H9 (cell line): Measurements from ENCODE around the gene STX5. TPM values are rescaled to one million over a fixed set of nuclear protein-coding genes. Genes with fewer than 3 reads are reported as not detected.
A peak's percentile ranks its signal among the peaks of the same experiment; 100 is the strongest.

ENCODE experiments used
- DNase-seq: peaks from one replicate; pipeline ENCODE4 v3.0.0-alpha.2; 2017
- H2AFZ ChIP-seq: one replicate; pipeline ENCODE4 v1.6.1; 2013; ENCODE audit warnings: mild to moderate bottlenecking, low read length, control low read depth, moderate library complexity
- H2AK5ac ChIP-seq: 2 replicates; pipeline ENCODE4 v1.6.1; 2013; ENCODE audit warnings: low read length, control low read depth, mixed read lengths; ENCODE audit not compliant: insufficient read length
- H2BK120ac ChIP-seq: one replicate; pipeline ENCODE4 v1.6.1; 2013; ENCODE audit warnings: low read depth, mild to moderate bottlenecking, low read length, control low read depth, inconsistent platforms; ENCODE audit not compliant: poor library complexity, severe bottlenecking
- H2BK12ac ChIP-seq: 2 replicates; pipeline ENCODE4 v1.6.1; 2013; ENCODE audit warnings: low read length, control low read depth, mixed read lengths, low read depth; ENCODE audit not compliant: insufficient read length
- H2BK15ac ChIP-seq: 2 replicates; pipeline ENCODE4 v1.6.1; 2013; ENCODE audit warnings: low read depth, low read length, control low read depth
- H2BK20ac ChIP-seq: one replicate; pipeline ENCODE4 v1.6.1; 2013; ENCODE audit warnings: low read depth, mild to moderate bottlenecking, low read length, control low read depth, inconsistent platforms; ENCODE audit not compliant: poor library complexity, severe bottlenecking
- H2BK5ac ChIP-seq: 2 replicates; pipeline ENCODE4 v1.6.1; 2013; ENCODE audit warnings: low read length, control low read depth, mixed read lengths; ENCODE audit not compliant: insufficient read length
- H3K14ac ChIP-seq: 2 replicates; pipeline ENCODE4 v1.6.1; 2013; ENCODE audit warnings: low read length, control low read depth; ENCODE audit not compliant: insufficient read depth
- H3K18ac ChIP-seq: 2 replicates; pipeline ENCODE4 v1.6.1; 2013; ENCODE audit warnings: low read depth, mild to moderate bottlenecking, mixed read lengths, low read length, control low read depth; ENCODE audit not compliant: insufficient read length
- H3K23ac ChIP-seq: 2 replicates; pipeline ENCODE4 v1.6.1; 2013; ENCODE audit warnings: low read length, control low read depth, mixed read lengths, low read depth; ENCODE audit not compliant: insufficient read length
- H3K23me2 ChIP-seq: 2 replicates; pipeline ENCODE4 v1.6.1; 2013; ENCODE audit warnings: low read depth, mild to moderate bottlenecking, mixed read lengths, low read length, control low read depth; ENCODE audit not compliant: insufficient read length, poor library complexity, severe bottlenecking
- H3K27ac ChIP-seq: 2 replicates; pipeline ENCODE4 v1.5.1; 2013; ENCODE audit warnings: low read length, control low read depth, mixed read lengths, low read depth; ENCODE audit not compliant: insufficient read length
- H3K27me3 ChIP-seq: 2 replicates; pipeline ENCODE4 v1.6.1; 2013; ENCODE audit warnings: low read length, control low read depth, inconsistent platforms; ENCODE audit not compliant: insufficient read depth
- H3K4ac ChIP-seq: 2 replicates; pipeline ENCODE4 v1.6.1; 2013; ENCODE audit warnings: low read depth, mild to moderate bottlenecking, control low read depth, inconsistent platforms, low read length, moderate library complexity
- H3K4me1 ChIP-seq: 2 replicates; pipeline ENCODE4 v1.6.1; 2013; ENCODE audit warnings: low read length, control low read depth, inconsistent platforms; ENCODE audit not compliant: insufficient read depth
- H3K4me2 ChIP-seq: 2 replicates; pipeline ENCODE4 v1.6.1; 2013; ENCODE audit warnings: low read length, control low read depth, mixed read lengths; ENCODE audit not compliant: insufficient read length, insufficient read depth
- H3K56ac ChIP-seq: 2 replicates; pipeline ENCODE4 v1.6.1; 2013; ENCODE audit warnings: low read depth, mild to moderate bottlenecking, mixed read lengths, low read length, control low read depth; ENCODE audit not compliant: insufficient read length
- H3K79me1 ChIP-seq: 2 replicates; pipeline ENCODE4 v1.6.1; 2013; ENCODE audit warnings: low read depth, mild to moderate bottlenecking, moderate library complexity, low read length, control low read depth, inconsistent platforms; ENCODE audit not compliant: insufficient read depth, poor library complexity, severe bottlenecking
- H3K79me2 ChIP-seq: 2 replicates; pipeline ENCODE4 v1.6.1; 2013; ENCODE audit warnings: low read length, control low read depth, inconsistent platforms; ENCODE audit not compliant: insufficient read depth
- H3K9ac ChIP-seq: 2 replicates; pipeline ENCODE4 v1.6.1; 2013; ENCODE audit warnings: low read length, control low read depth, mixed read lengths; ENCODE audit not compliant: insufficient read length; ENCODE audit errors: extremely low read depth
- H3K9me3 ChIP-seq: one replicate; pipeline ENCODE4 v1.6.1; 2013; ENCODE audit warnings: low read depth, low read length, inconsistent platforms; ENCODE audit not compliant: control insufficient read depth
- H3T11ph ChIP-seq: one replicate; pipeline ENCODE4 v1.6.1; 2013; ENCODE audit warnings: mild to moderate bottlenecking, low read length, control low read depth, inconsistent platforms
- H4K20me1 ChIP-seq: one replicate; pipeline ENCODE4 v1.6.1; 2013; ENCODE audit not compliant: control insufficient read depth, insufficient read length, insufficient read depth
- H4K5ac ChIP-seq: 2 replicates; pipeline ENCODE4 v1.6.1; 2013; ENCODE audit warnings: low read depth, mild to moderate bottlenecking, mixed read lengths, low read length, control low read depth; ENCODE audit not compliant: insufficient read length
- H4K8ac ChIP-seq: replicated peaks from 2 replicates; pipeline ENCODE4 v1.6.1; 2013; ENCODE audit warnings: low read length, control low read depth, mixed read lengths, low read depth; ENCODE audit not compliant: insufficient read length
- H4K91ac ChIP-seq: 2 replicates; pipeline ENCODE4 v1.6.1; 2013; ENCODE audit warnings: low read depth, mild to moderate bottlenecking, moderate library complexity, mixed read lengths, low read length, control low read depth; ENCODE audit not compliant: insufficient read length
- H3K27ac Mint-ChIP-seq, 3 experiments: 2 replicates in 2 of 3; 3 replicates in 1 of 3; pipeline ENCODE4 v1.8.0; 2020 to 2021; ENCODE audit warnings: mixed read lengths in 3 of 3, mild to moderate bottlenecking in 1 of 3, moderate library complexity in 1 of 3
- H3K27me3 Mint-ChIP-seq: 2 replicates; pipeline ENCODE4 v1.8.0; 2021; ENCODE audit warnings: low read depth, mild to moderate bottlenecking, moderate library complexity, mixed read lengths
- H3K36me3 Mint-ChIP-seq, 3 experiments: 2 replicates in 2 of 3; 3 replicates in 1 of 3; pipeline ENCODE4 v1.8.0; 2020 to 2021; ENCODE audit warnings: low read depth in 3 of 3, mixed read lengths in 3 of 3; ENCODE audit not compliant: insufficient read depth in 1 of 3
- H3K4me1 Mint-ChIP-seq, 2 experiments: 2 replicates each; pipeline ENCODE4 v1.8.0; 2020; ENCODE audit warnings: mixed read lengths in 2 of 2
- H3K4me3 Mint-ChIP-seq, 2 experiments: 2 replicates in 1 of 2; 3 replicates in 1 of 2; pipeline ENCODE4 v1.8.0; 2020 to 2021; ENCODE audit warnings: mild to moderate bottlenecking in 2 of 2, mixed read lengths in 2 of 2, moderate library complexity in 1 of 2
- H3K9me3 Mint-ChIP-seq, 2 experiments: 2 replicates in 1 of 2; 3 replicates in 1 of 2; pipeline ENCODE4 v1.8.0; 2020; ENCODE audit warnings: mild to moderate bottlenecking in 2 of 2, mixed read lengths in 2 of 2, moderate library complexity in 1 of 2
- CTCF ChIP-seq: fragments of 200-600 bp; sonication (generic); conservative IDR thresholded peaks from 3 replicates; pipeline ENCODE4 v1.8.0; 2021; ENCODE audit warnings: antibody characterized with exemption, mild to moderate bottlenecking
- WGBS: extraction: QIAGEN DNeasy Blood & Tissue Kit; methylation state at CpG from one replicate; pipeline ENCODE4 v1.1.7; 2013; ENCODE audit warnings: missing lambda C conversion rate, low lambda C conversion rate, mixed read lengths; ENCODE audit not compliant: insufficient read length; ENCODE audit errors: extremely low coverage; 5-methylcytosine and 5-hydroxymethylcytosine counted together
- total RNA-seq: library from RNA; stranded (reverse); gene quantifications from 2 replicates; pipeline ENCODE4 v1.2.1, GENCODE V29; 2021

Gene STX5
- total RNA-seq, 1 experiment from 2014 or later: 33.5 TPM

- peak; percentile 48 for DNase-seq
Observed at GRCh38 chr11:62879235-62879978, 47.6 kb upstream of the STX5 start.

More at GRCh38 chr11:62879235-62879978, 47.6 kb upstream of the STX5 start:
- no peak overlapping the region for H3K23ac ChIP-seq
- no peak overlapping the region for H3K56ac ChIP-seq
- Mint-ChIP-seq H3K4me3 (peak overlapping the region; percentile 99 to 100), H3K4me1 (peaks cover 37 to 48% of the 10 kb centered on the region in 2 experiments), H3K9me3 (peaks cover 2 to 3% of the 10 kb centered on the region in 2 experiments; a peak in 3 of 5 replicates), H3K27me3 (peaks cover 5% of the 10 kb centered on the region), H3K36me3 (peaks cover 55 to 86% (median 73%) of the 10 kb centered on the region in 3 experiments), H3K27ac (peak overlapping the region; percentile 94 to 100 (median 98); a peak in 6 of 7 replicates)
- H4K5ac ChIP-seq: no peak overlapping the region
- H3T11ph ChIP-seq: no peak overlapping the region
- H3K27ac ChIP-seq: peak overlapping the region; percentile 70
- H2BK120ac ChIP-seq: no peak overlapping the region
- no CpG with 5 or more reads among the region's 7 CpGs for WGBS
- no peak overlapping the region for H3K4ac ChIP-seq
- peaks cover 15% of the 10 kb centered on the region for H3K23me2 ChIP-seq
- no peaks in the 10 kb centered on the region for H3K27me3 ChIP-seq
- H2AFZ ChIP-seq: no peak overlapping the region
- no peaks in the 10 kb centered on the region; the same call in 1 of the 2 replicates for H3K4me1 ChIP-seq
- H3K9ac ChIP-seq: no peak overlapping the region
- no peaks in the 10 kb centered on the region for H3K9me3 ChIP-seq
- H3K18ac ChIP-seq: no peak overlapping the region
- no peak overlapping the region for H3K14ac ChIP-seq
- no peaks in the 10 kb centered on the region for H3K79me1 ChIP-seq
- H3K79me2 ChIP-seq: peaks cover 7% of the 10 kb centered on the region; the same call in 1 of the 2 replicates
- no peak overlapping the region for H2BK12ac ChIP-seq
- H2BK5ac ChIP-seq: no peak overlapping the region
- no peak overlapping the region for H4K8ac ChIP-seq
- H4K20me1 ChIP-seq: no peaks in the 10 kb centered on the region
- H4K91ac ChIP-seq: no peak overlapping the region
- H2BK15ac ChIP-seq: no peak overlapping the region
- no peak for TF ChIP-seq CTCF
- no peak overlapping the region for H2AK5ac ChIP-seq
- peak overlapping the region; percentile 41 for H3K4me2 ChIP-seq
- no peak overlapping the region for H2BK20ac ChIP-seq
